ENCODE data around the gene ISLR2. TPM values are rescaled to one million over a fixed set of nuclear protein-coding genes. Genes with fewer than 3 reads are reported as not detected.
"Not testable (repeated sequence)": the region's sequence is repeated elsewhere in the genome, so short reads cannot be mapped to it uniquely, and the experiment has no call there.

ISLR2 gene, protein sequence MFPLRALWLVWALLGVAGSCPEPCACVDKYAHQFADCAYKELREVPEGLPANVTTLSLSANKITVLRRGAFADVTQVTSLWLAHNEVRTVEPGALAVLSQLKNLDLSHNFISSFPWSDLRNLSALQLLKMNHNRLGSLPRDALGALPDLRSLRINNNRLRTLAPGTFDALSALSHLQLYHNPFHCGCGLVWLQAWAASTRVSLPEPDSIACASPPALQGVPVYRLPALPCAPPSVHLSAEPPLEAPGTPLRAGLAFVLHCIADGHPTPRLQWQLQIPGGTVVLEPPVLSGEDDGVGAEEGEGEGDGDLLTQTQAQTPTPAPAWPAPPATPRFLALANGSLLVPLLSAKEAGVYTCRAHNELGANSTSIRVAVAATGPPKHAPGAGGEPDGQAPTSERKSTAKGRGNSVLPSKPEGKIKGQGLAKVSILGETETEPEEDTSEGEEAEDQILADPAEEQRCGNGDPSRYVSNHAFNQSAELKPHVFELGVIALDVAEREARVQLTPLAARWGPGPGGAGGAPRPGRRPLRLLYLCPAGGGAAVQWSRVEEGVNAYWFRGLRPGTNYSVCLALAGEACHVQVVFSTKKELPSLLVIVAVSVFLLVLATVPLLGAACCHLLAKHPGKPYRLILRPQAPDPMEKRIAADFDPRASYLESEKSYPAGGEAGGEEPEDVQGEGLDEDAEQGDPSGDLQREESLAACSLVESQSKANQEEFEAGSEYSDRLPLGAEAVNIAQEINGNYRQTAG
- total RNA-seq, result 1.5 TPM

DNA sequence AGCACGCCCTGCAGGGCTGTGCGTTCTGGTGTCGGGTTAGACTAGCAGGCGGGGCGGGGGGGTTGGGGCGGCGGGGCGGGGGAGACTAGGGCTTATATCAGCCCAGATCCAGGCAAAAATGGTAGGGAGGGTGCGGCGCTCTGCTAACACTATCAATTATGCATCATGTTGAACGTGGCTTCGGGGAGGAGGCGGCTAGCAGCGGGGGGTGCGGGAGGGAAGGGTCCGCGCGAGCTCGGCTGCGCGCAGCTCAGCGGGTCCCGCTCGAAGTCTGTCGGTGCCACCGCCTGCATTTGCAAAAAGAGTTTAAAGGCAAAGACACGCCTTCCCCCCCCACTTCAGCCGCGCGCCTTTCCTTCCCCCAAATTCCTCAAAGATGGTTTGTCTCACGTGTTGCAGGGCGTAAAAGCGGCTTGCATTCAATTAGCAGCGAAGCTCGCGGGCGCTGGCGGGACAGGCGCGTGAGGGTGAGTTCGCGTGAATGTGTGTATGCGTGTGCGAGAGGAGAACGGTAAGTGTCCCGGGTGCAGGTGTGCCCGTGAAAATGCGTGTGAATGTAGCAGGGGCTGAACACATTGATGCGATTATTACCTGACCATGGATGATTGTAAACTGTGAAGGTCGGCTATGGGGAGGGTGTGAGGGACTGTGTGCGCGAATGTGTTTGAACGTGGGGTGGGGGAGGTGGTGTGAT lies at the start of gene ISLR2:
ISLR2 (plus strand) TSS at position 432 of the 694 bp plus-strand sequence. CDS start 2,169 bp downstream, outside the sequence.
- ATAC-seq (no peak), DNase-seq (ENCODE audit: low spot score) (no peak)
- intact Hi-C loops (cut with DNase I), result no loop called here

DNA sequence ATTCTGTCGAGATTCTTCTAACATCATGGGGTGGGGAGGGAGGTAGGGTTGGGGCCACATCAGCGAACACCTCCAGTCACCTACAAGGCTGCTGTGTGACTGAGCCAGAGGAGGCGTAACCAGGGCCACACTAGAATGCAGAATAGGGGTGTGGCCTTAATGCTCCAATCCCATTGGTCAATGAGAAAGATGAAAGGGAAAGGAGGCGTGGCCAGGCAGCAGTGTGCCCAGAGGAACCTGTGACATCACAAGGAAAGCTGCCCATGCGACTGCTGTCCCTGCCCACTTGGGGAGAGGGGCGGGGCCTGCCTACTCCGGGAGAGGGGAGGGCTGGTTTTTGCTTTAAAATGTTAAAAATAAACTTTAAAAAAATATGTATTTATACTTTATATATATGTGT lies 47.9 kb upstream of the ISLR2 start, which contains the start of gene GOLGA6A:
GOLGA6A (minus strand) TSS at position 101 of the 400 bp plus-strand sequence; CDS start at position 60, 41 bp downstream.
- DNase-seq (ENCODE audit: low spot score); ATAC-seq; intact Hi-C loops (cut with DNase I): not testable (repeated sequence)

DNA sequence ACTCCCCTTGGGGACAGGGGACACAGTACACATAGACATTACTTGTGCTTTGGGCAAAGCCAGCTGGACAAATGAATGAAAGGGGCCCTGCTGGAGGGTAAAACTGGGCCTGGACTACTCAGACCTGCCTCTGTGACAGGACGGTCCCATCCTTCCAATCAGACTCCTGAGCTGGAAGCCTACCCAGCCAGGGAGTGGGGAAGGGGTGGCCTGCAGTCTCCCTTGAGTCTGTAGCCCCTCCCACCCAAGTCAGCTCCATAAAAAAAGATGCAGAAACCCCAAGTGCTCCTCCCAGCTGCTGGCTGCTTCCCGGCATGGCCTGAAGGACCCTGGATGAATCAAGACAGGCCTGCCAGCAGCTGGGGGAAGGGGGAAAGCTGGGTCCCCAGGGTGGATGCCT lies 35.8 kb upstream of the ISLR2 start:
- ATAC-seq; intact Hi-C loops (cut with DNase I); DNase-seq (ENCODE audit: low spot score): not testable (repeated sequence)

DNA sequence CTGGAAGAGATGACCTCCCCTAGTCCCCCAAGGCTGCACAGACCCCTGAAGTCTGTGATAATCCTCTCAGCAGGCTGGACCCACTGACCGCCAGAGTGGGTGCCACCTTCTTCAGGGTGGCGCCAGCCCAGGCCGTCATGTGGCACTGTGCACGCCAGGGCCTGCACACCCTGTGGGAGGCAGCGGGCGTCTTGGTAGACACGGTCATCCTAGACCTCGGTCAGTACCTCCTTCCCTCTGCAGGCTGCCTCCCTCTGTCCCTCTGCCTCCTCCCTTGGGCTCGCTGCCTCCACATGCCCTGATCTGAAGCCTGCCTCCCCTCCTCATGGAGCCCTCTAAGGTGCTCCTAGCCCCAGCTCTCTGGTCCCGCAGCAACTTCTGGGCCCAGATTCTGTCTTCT lies 34.8 kb upstream of the ISLR2 start:
- intact Hi-C loops (cut with DNase I); DNase-seq (ENCODE audit: low spot score): not testable (repeated sequence)

DNA sequence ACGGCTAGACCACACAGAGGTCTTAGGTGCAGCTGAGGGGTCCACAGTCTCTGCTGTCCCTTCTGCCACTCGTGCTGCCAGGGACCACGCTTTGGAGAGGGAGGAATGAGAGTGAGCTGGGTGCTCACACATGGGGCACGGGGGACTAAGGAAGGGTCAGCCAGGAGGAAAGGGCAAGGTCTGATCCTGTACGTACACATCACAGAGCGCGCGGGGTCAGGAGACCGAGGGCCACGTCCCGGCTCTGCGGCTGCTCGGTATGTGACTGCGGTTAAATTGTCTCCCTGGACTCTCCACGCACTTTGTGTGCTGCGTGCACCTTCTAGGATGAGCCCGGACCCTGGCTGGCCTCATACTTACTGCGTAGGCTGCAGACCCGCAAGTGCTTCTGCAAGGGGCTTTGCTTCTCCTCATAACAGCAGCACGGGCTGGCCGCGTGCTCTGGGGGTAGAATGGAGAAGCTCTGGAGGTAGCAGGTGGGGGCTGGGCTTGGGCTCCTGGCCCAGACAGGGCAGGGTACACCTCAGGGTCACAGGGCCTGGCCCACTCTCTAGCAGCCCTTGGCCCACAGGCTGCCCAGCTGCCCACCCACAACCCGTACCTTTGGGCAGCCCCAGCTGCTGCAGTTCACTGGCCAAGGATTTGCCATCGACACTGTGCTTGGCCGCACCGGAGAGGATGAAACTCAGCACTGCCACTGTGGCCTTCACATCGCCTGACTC lies 33.5 kb upstream of the ISLR2 start:
- ATAC-seq; DNase-seq (ENCODE audit: low spot score); intact Hi-C loops (cut with DNase I): not testable (repeated sequence)

More for the DNA sequence above, 34.8 kb upstream of the ISLR2 start:
- not testable (repeated sequence) for ATAC-seq

DNA sequence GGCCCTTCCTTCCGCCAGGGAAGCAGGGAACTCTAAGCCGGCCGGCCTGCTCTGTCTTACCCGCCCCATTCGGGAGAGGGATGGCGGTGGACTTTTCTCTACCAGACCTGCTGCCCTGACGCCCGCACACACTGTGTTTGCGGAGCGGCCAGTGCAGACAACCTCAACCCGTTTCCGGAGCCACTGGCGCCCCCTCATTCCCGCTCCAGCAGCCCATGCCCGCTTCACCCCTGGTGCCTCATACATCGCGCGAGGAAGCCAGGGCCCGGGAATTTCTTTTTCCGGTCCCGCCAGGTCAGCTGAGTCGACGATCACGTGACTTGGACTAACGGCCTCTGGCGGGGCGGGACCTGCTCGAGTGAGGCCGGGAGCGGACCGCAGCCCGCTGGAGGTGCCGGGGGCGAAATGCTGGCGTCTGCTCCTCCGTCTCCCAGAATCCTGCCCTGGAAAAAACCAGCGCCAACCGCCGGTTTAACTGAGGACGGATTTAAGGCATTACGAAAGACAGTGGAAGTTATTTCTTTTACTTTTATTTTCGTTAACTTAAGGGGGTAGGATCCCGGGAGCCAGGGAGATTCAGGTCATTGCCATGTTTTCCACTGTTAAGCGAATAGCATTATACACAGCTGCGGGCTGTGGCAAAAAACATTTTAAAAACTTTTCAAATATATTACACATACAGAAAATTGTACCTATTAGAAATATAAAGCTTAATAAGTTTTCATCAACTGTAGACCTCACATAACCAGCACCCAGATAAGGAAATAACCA lies 30.2 kb upstream of the ISLR2 start:
- DNase-seq (ENCODE audit: low spot score) (peak; percentile 94), ATAC-seq (peak; percentile 98)
- intact Hi-C loops (cut with DNase I), result not testable (repeated sequence)

DNA sequence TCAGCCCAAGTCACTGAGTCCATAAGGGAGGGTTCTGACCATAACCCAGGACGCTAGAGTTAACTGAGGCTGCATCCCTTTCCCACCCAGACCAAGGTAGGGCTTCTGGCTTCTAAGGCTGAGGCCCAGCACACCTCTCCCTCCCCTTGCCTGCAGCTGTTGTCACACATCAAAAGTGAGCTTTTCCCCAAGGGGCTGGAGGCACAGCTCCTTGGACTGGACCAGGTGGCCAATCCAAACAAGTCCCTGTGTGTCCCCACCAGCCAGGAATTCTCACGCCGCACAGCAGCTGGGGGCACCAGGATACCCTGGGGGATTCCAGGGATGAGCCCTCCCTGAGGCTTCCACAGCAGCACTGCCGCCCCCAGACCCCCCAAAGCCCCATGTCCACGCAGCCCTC lies 22.3 kb upstream of the ISLR2 start:
- DNase-seq (ENCODE audit: low spot score) (no peak), ATAC-seq (no peak)
- intact Hi-C loops (cut with DNase I), result no loop called here

DNA sequence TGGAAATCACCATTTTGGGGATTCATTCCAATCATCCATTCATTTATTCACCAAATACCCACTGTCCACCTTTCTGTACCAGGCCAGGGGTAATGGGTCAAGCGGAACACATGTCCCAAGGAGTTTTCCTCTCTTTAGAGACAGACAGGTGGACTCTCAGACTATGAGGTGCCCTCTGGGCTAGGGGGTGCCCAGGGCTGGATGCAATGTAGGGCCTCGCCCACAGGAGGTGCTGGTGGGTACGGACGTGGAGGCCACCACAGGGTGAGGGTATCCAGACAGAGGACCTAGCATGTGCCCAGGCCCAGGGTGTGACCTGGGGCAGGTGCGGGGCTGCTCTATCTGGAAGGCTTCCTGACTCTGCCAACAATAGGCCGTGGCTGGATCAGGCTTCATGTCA lies 21.8 kb upstream of the ISLR2 start:
- DNase-seq (ENCODE audit: low spot score); ATAC-seq; intact Hi-C loops (cut with DNase I): not testable (repeated sequence)

DNA sequence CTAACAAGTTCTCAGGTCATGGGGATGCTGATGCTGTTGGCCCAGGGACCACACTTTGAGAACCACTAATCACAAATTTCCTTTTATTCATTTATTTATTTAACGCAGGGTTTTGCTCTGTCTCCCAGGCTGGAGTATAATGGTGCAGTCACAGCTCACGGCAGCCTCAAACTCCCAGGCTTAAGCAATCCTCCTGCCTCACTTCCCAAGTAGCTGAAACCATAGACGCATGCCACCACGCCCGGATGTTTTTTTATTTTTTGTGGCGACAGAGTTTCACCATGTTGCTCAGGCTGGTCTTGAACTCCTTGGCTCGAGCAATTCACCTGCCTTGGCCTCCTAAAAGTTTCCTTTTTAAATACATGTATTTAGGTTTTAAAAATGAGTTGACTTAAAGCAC lies 20.7 kb upstream of the ISLR2 start:
- DNase-seq (ENCODE audit: low spot score) (no peak), ATAC-seq (no peak)
- intact Hi-C loops (cut with DNase I), result no loop called here

DNA sequence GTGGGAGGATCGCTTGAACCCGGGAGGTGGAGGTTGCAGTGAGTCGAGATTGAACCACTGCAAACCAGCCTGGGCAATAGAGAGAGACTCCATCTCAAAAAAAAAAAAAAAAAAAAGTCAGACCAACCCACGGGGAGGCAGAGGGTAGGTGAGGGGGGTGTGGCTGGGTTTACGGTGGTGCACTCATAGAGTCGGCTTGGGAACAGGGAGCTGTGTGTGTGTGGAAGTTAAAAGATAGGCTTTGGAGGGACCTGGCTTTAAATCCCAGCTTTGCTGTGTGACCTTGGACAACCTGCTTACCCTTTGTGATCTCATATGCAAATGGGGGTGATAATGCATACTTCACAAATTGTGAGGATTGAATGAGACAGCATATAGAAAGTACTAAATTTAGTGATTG lies 10.0 kb upstream of the ISLR2 start:
- DNase-seq (ENCODE audit: low spot score) (no peak), ATAC-seq (no peak)
- intact Hi-C loops (cut with DNase I), result no loop called here

DNA sequence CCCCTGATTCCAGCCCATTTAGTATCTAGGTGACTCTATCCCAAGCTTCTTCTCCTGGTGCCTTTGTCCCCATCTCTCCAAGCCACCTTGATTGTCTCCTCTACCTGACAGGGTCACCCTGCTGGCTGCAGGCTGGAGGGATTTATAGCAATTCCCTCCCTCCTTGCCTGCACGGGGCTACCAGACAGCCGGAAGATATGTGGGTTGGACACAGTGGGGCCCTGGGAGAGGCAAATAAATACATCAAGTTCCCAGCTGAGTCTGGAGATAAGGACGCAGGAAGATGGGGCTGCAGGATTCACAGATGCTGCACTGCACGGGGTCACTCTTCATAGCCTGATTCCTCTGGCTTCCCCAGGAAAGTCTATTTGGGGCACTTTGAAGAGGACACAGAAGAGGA lies 9.3 kb upstream of the ISLR2 start:
- no peak for ATAC-seq
- DNase-seq (ENCODE audit: low spot score), result no peak
- intact Hi-C loops (cut with DNase I), result no loop called here

DNA sequence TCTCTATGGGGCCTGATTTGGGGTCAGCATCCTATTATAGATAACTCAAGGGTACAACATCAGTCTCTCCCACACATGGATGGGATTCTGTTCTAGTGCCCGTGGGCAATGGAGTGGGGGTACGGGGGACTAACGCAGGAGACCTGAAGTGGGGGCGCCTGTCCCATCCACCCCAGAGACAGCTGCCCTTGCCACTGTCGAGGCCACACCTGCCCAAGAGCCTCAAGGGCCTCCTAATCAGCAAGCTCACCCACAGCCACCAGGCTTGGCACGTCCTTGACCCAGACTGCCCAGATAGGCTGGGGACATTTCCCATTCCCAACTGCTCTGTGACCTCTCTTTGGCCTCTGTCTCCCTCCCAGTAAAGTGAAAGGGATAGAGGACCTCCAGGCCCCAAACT lies 8.5 kb upstream of the ISLR2 start:
- intact Hi-C loops (cut with DNase I), result no loop called here
- ATAC-seq (no peak), DNase-seq (ENCODE audit: low spot score) (no peak)

DNA sequence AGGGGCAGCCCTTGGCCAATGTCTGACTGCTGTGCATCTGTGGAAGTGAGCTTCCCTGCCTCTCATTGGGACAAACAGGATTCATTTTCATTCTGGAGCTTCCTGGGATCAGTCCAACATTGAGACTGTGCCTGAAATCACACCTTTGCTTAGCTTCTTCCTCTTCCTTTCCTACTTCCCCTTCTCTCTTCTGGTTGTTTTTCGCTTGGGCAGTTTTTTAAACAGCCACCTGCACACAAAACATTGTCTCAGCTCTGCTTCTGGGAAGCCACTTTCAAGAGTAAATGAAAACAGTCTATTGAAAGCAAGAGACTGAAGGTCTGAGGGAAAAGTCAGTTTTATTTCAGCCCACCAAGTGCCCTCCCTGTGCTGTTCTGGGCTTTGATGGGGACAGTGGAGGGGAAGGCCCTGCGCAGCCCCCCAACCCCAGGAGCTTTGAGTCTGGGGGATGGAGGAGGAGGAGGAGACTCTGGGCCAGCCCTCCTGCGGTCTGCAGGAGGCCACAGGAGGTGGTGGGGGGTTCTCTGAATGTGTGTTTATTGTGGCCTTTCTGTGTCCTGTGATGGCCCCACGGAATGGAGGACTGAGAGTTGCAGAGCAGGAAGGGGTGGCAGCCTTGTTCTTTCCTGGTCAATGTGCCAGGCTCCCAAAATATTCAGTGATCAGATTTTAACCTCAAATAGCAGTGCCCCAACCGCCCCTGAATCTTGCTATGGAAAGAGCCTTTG lies 7.8 kb upstream of the ISLR2 start:
- no peak for ATAC-seq
- DNase-seq (ENCODE audit: low spot score), result no peak
- intact Hi-C loops (cut with DNase I), result no loop called here

DNA sequence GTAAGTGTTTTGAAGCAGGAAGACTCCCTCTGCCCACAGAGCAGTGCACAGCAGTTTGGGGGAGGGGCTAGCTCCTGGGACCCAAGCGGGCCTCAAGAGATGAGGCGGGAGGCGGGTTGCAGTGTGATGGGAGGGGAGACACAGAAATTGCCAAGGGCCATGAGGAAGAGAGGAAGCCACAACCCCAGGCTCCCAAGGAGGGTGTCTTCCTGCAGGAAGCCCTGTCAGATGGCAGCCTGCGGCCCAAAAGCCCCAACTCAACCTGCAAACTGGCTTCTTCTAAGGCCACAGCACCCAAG lies 7.3 kb upstream of the ISLR2 start:
- no peak for ATAC-seq
- intact Hi-C loops (cut with DNase I), result no loop called here
- DNase-seq (ENCODE audit: low spot score), result no peak

DNA sequence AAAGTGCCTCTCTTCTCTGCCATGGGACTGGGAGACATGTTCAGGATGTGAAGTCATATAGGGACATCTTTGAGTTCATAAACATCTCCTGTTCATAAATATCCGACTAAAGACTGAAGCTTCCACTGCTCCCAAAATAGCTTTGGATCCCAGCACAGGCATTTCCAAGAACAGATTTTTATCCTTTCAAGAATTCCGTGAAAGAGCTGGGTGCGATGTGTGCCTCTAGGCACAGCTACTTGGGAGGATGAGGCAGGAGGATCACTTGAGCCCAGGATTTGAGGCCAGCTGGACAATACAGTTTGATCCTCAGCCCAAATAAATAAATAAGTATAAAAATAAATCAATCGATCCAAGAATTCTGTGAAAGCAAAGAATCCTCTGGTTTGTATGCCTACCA lies 6.7 kb upstream of the ISLR2 start:
- no peak for ATAC-seq
- intact Hi-C loops (cut with DNase I), result no loop called here
- DNase-seq (ENCODE audit: low spot score), result no peak

DNA sequence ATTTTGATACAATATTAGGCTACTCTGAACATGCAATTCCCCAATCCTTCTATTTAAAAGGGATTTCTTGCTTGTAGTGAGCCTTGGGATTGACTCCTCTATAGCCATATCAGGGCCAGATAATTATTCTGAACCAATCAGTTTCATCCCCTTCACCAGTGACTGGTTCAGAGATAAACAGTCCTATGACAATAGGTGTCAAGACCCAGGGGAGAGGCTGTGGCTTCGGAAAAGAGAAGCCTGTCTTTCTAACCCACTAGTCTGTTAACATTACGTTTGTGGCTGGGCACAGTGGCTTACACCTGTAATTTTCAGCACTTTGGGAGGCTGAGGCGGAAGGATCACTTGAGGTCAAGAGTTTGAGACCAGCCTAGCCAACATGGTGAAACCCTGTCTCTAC lies 6.2 kb upstream of the ISLR2 start:
- DNase-seq (ENCODE audit: low spot score), result no peak
- ATAC-seq, result no peak
- intact Hi-C loops (cut with DNase I), result no loop called here

DNA sequence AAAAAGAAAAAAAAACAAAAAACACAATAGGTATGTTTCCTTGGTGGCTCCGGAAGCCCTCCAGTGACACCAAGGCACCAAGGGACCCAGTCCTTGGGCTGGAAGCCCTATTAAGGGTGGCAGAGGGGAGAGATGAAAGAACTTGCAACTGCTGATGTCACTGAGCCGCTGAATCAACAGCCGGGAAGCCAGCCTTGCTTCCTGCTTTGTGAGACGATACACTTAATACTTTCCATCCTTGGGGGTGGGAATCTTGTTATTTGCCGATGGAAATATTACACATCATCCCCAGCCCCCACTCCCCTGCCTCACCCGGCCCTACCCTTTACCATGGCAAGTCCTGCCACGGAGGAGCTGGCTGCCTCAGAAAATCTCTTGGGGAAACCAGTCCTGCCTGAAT lies 5.6 kb upstream of the ISLR2 start:
- intact Hi-C loops (cut with DNase I), result loop anchor here (5.0 kb wide), 1 partner anchor 178 kb away; no protein-coding TSS in a partner anchor
- ATAC-seq (no peak), DNase-seq (ENCODE audit: low spot score) (no peak)
